ENCODE results near the gene C8B. TPM values are rescaled to one million over a fixed set of nuclear protein-coding genes. Genes with fewer than 3 reads are reported as not detected.

The C8B gene
- total and polyA plus RNA-seq, 2 of the 13 experiments (the other 11 are each of a cell fraction or from before 2014, with no cell fraction given), result 8.4 to 11.3 TPM

- POLR2A ChIA-PET, result no interaction called here
Measured at GRCh38 chr1:56991576-56991975, 25.8 kb upstream of the C8B start.

More at GRCh38 chr1:56991576-56991975, 25.8 kb upstream of the C8B start:
- no peaks in the 10 kb centered on the region for H3K36me3 ChIP-seq (replicated peaks in 1 of 2; ENCODE audit: control insufficient read depth in 1 of 2, insufficient read depth in 2 of 2, low read length in 2 of 2)
- no peak for ATAC-seq
- no peak for DNase-seq (ENCODE audit: low spot score)
- 86% methylated on average over 3 of the region's 3 CpGs for WGBS (ENCODE audit: low lambda C conversion rate)
- no peak for FAIRE-seq
- no peak overlapping the region for H3K27ac ChIP-seq (ENCODE audit: extremely low read length, insufficient read depth, low read length)
- intact Hi-C loops (cut with micrococcal nuclease; ENCODE audit: unreplicated experiment), result no loop called here
- CTCF ChIA-PET (ENCODE audit: low intra/inter-chr PET ratio, low total read pairs), result no interaction called here
- no peak overlapping the region for H3K4me2 ChIP-seq (ENCODE audit: low read depth, low read length)
- no TSS peak for BruUV-seq (replicated peaks)
- no peak overlapping the region for H2AFZ ChIP-seq (ENCODE audit: low read length)
- H3K9ac ChIP-seq (ENCODE audit: insufficient read depth, low read depth, low read length), result no peak overlapping the region
- TF ChIP-seq ZKSCAN8 (CRISPR knock-in tag; IDR thresholded peaks at IDR 0.05; ENCODE audit: borderline replicate concordance), result no peak
- TF ChIP-seq, protein P1, sequence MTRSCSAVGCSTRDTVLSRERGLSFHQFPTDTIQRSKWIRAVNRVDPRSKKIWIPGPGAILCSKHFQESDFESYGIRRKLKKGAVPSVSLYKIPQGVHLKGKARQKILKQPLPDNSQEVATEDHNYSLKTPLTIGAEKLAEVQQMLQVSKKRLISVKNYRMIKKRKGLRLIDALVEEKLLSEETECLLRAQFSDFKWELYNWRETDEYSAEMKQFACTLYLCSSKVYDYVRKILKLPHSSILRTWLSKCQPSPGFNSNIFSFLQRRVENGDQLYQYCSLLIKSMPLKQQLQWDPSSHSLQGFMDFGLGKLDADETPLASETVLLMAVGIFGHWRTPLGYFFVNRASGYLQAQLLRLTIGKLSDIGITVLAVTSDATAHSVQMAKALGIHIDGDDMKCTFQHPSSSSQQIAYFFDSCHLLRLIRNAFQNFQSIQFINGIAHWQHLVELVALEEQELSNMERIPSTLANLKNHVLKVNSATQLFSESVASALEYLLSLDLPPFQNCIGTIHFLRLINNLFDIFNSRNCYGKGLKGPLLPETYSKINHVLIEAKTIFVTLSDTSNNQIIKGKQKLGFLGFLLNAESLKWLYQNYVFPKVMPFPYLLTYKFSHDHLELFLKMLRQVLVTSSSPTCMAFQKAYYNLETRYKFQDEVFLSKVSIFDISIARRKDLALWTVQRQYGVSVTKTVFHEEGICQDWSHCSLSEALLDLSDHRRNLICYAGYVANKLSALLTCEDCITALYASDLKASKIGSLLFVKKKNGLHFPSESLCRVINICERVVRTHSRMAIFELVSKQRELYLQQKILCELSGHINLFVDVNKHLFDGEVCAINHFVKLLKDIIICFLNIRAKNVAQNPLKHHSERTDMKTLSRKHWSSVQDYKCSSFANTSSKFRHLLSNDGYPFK (CRISPR knock-in tag; IDR thresholded peaks at IDR 0.05; ENCODE audit: borderline replicate concordance), result no peak
- no peak for TF ChIP-seq ATF3 (CRISPR knock-in tag; IDR thresholded peaks at IDR 0.05)
- no peak for TF ChIP-seq DZIP1 (CRISPR knock-in tag; IDR thresholded peaks at IDR 0.05)
- TF ChIP-seq THYN1 (CRISPR knock-in tag; IDR thresholded peaks at IDR 0.05; ENCODE audit: borderline replicate concordance, low read depth), result no peak
- TF ChIP-seq ZNF543 (CRISPR knock-in tag; IDR thresholded peaks at IDR 0.05), result no peak
- no peak for TF ChIP-seq ZNF30 (CRISPR knock-in tag; IDR thresholded peaks at IDR 0.05)
- TF ChIP-seq ZNF253 (CRISPR knock-in tag; IDR thresholded peaks at IDR 0.05; ENCODE audit: borderline replicate concordance), result no peak
- TF ChIP-seq SMAD1 (CRISPR knock-in tag; IDR thresholded peaks at IDR 0.05; ENCODE audit: borderline replicate concordance, low read depth), result no peak
- no peak for TF ChIP-seq CENPT (CRISPR knock-in tag; IDR thresholded peaks at IDR 0.05; ENCODE audit: low read depth)
- TF ChIP-seq GATA4 (IDR thresholded peaks at IDR 0.05; ENCODE audit: borderline replicate concordance, low read depth), result no peak
- TF ChIP-seq FOXO1 (CRISPR knock-in tag; IDR thresholded peaks at IDR 0.05), result no peak
- TF ChIP-seq, protein P2, sequence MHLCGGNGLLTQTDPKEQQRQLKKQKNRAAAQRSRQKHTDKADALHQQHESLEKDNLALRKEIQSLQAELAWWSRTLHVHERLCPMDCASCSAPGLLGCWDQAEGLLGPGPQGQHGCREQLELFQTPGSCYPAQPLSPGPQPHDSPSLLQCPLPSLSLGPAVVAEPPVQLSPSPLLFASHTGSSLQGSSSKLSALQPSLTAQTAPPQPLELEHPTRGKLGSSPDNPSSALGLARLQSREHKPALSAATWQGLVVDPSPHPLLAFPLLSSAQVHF (CRISPR knock-in tag; IDR thresholded peaks at IDR 0.05), result no peak
- no peak for TF ChIP-seq NCOA2 (CRISPR knock-in tag; IDR thresholded peaks at IDR 0.05)
- TF ChIP-seq ZNF431 (CRISPR knock-in tag; IDR thresholded peaks at IDR 0.05; ENCODE audit: borderline replicate concordance, low read depth), result no peak
- no peaks in the 10 kb centered on the region for H3K27me3 ChIP-seq (ENCODE audit: control insufficient read depth in 1 of 2, insufficient read depth in 2 of 2, low read length in 2 of 2)
- in situ Hi-C loops (cut with HindIII; ENCODE audit: extremely low pct_ligation_motif_present, low pct_unique_long_range_greater_than_20kb), result no loop called here
- no peak overlapping the region for H3K4me3 ChIP-seq (replicated peaks in 1 of 3; ENCODE audit: insufficient read depth in 1 of 3, low read depth in 2 of 3, low read length in 3 of 3)
- H3K4me1 ChIP-seq (ENCODE audit: insufficient read depth, low read length), result peaks cover 32% of the 10 kb centered on the region
- no peaks in the 10 kb centered on the region for H3K9me3 ChIP-seq (ENCODE audit: low read length)
- H3K79me2 ChIP-seq (ENCODE audit: insufficient read depth, low read length), result no peaks in the 10 kb centered on the region
- no peaks in the 10 kb centered on the region for H4K20me1 ChIP-seq (ENCODE audit: insufficient read depth, low read length)

All from HepG2 (cell line).